DMS114 treated with DMSO at 0.1 percent for 48 hours (cell line): ENCODE data around the gene GTF2H2C.
"Not testable (repeated sequence)": the region's sequence is repeated elsewhere in the genome, so short reads cannot be mapped to it uniquely, and the experiment has no call there.

ENCODE experiments used
- DNase-seq: peaks from one replicate; lab custom pipeline; 2025; ENCODE audit not compliant: unreplicated experiment; lab: John Stamatoyannopoulos, UW

GTF2H2C gene

GRCh38 chr5:69560587-69561431 is 818 bp downstream of the GTF2H2C start:
- DNase-seq: not testable (repeated sequence)

GRCh38 chr5:69566172-69566571 is 6.2 kb downstream of the GTF2H2C start:
- not testable (repeated sequence) for DNase-seq

GRCh38 chr5:69568072-69568471 is 8.1 kb downstream of the GTF2H2C start:
- not testable (repeated sequence) for DNase-seq

- not testable (repeated sequence) for DNase-seq
Observed at GRCh38 chr5:69583356-69583755, 23.4 kb downstream of the GTF2H2C start.

- DNase-seq: not testable (repeated sequence)
Observed at GRCh38 chr5:69596114-69596840, 36.3 kb downstream of the GTF2H2C start.

GRCh38 chr5:69601947-69602346 is 42.0 kb downstream of the GTF2H2C start:
- not testable (repeated sequence) for DNase-seq

GRCh38 chr5:69606839-69607238 is 46.8 kb downstream of the GTF2H2C start:
- not testable (repeated sequence) for DNase-seq

GRCh38 chr5:69607750-69608149 is 47.8 kb downstream of the GTF2H2C start:
- not testable (repeated sequence) for DNase-seq

- not testable (repeated sequence) for DNase-seq
Observed at GRCh38 chr5:69608861-69609496, 49.0 kb downstream of the GTF2H2C start.

- DNase-seq: not testable (repeated sequence)
Observed at GRCh38 chr5:69614843-69615242, 54.9 kb downstream of the GTF2H2C start.

- not testable (repeated sequence) for DNase-seq
Observed at GRCh38 chr5:69631879-69632278, 71.9 kb downstream of the GTF2H2C start.
